Hepatocyte (in vitro differentiated cells): ENCODE data around the gene CARD11.

Experiments
- CTCF ChIP-seq: fragments of 200-600 bp; sonication (generic); IDR thresholded peaks from 2 replicates; pipeline ENCODE4 v1.5.1; 2016; ENCODE audit warnings: antibody characterized with exemption, mild to moderate bottlenecking; ENCODE audit not compliant: poor library complexity
- EZH2 ChIP-seq: fragments of 200-600 bp; sonication (generic); IDR thresholded peaks from 2 replicates; pipeline ENCODE4 v1.6.1; 2016; ENCODE audit warnings: antibody characterized with exemption, mild to moderate bottlenecking, borderline replicate concordance

- TF ChIP-seq EZH2 (no peak), CTCF (no peak)
Observed at GRCh38 chr7:3020416-3020815, 23.3 kb downstream of the CARD11 start.
